ENCODE data around the gene CMSS1.

- TF ChIP-seq CTCF (IDR thresholded peaks at IDR 0.05 in 4 of 5, conservative IDR thresholded peaks at IDR 0.05 in 1 of 5): no peak
- TF ChIP-seq POLR2A (IDR thresholded peaks at IDR 0.05): no peak
Observed at GRCh38 chr3:99943931-99944761, 126.5 kb downstream of the CMSS1 start.
